Stomach (tissue), 8 donors: Measurements from ENCODE around the gene ACP2. TPM values are rescaled to one million over a fixed set of nuclear protein-coding genes. Genes with fewer than 3 reads are reported as not detected.

Experiments used
- polyA plus RNA-seq, 3 donors: library from polyadenylated mRNA; stranded (reverse); fragments of 200-250 nt; gene quantifications; one replicate each; pipeline ENCODE4 v1.2.3, GENCODE V29; 2013
- total RNA-seq, 5 donors: library from RNA; depleted of rRNA; stranded (reverse); fragments of >200 nt; gene quantifications; one replicate each; pipeline versions ENCODE4 v1.1.0 to v1.2.3, GENCODE V29; 2014 to 2016
- donor health status: healthy with polysubstance abuse.
- donor health status: Bipolar disorder and iron deficiency.
- donor health status: healthy.

ACP2 gene
- total and polyA plus RNA-seq, 8 donors: 10.8 to 147 (median 28.0) TPM

Other genes with a start within 250 kb of the ACP2 start
- 100 to 1,000 TPM in 3 of 5 donors, 10 to 100 TPM in 2; 85.8 to 398 (median 121) TPM for gene ARFGAP2, start 71.9 kb downstream of the ACP2 start, total RNA-seq
- 10 to 100 TPM; 45.8 to 69.7 (median 54.7) TPM for gene ARFGAP2, start 71.9 kb downstream of the ACP2 start, polyA plus RNA-seq
- 10 to 100 TPM in 3 of 5 donors, 1 to 10 TPM in 2; 6.4 to 38.4 (median 21.3) TPM for gene PACSIN3, start 62.4 kb downstream of the ACP2 start, total RNA-seq
- 10 to 100 TPM; 19.6 to 59.0 (median 30.8) TPM for gene PACSIN3, start 62.4 kb downstream of the ACP2 start, polyA plus RNA-seq
- gene DDB2, start 33.8 kb downstream of the ACP2 start, total RNA-seq: 10 to 100 TPM; 16.3 to 63.0 (median 26.7) TPM
- 10 to 100 TPM; 18.2 to 64.6 (median 35.0) TPM for gene DDB2, start 33.8 kb downstream of the ACP2 start, polyA plus RNA-seq
- 10 to 100 TPM; 20.0 to 94.5 (median 36.6) TPM for gene NR1H3, start 9.2 kb upstream of the ACP2 start, total RNA-seq
- gene NR1H3, start 9.2 kb upstream of the ACP2 start, polyA plus RNA-seq: 100 to 1,000 TPM in 1 of 3 donors, 10 to 100 TPM in 2; 31.3 to 100 (median 47.2) TPM
- gene MADD, start 21.3 kb upstream of the ACP2 start, total RNA-seq: 100 to 1,000 TPM in 1 of 5 donors, 10 to 100 TPM in 4; 38.9 to 131 (median 54.0) TPM
- gene MADD, start 21.3 kb upstream of the ACP2 start, polyA plus RNA-seq: 10 to 100 TPM; 13.6 to 14.7 (median 14.2) TPM
- gene MYBPC3, start 103.9 kb upstream of the ACP2 start, total RNA-seq: 10 to 100 TPM in 1 of 5 donors, under 1 TPM in 2, not detected in 2; 0.72 to 15.6 (median 0.73) TPM
- gene MYBPC3, start 103.9 kb upstream of the ACP2 start, polyA plus RNA-seq: 1 to 10 TPM; 1.0 to 3.4 (median 2.1) TPM
- 1 to 10 TPM; 2.6 to 8.4 (median 7.0) TPM for gene SPI1, start 129.7 kb upstream of the ACP2 start, total RNA-seq
- gene SPI1, start 129.7 kb upstream of the ACP2 start, polyA plus RNA-seq: 10 to 100 TPM in 2 of 3 donors, 1 to 10 TPM in 1; 8.2 to 24.3 (median 15.3) TPM
- 100 to 1,000 TPM in 1 of 5 donors, 10 to 100 TPM in 3, 1 to 10 TPM in 1; 7.0 to 158 (median 24.8) TPM for gene SLC39A13, start 159.8 kb upstream of the ACP2 start, total RNA-seq
- 10 to 100 TPM; 21.7 to 33.6 (median 27.1) TPM for gene SLC39A13, start 159.8 kb upstream of the ACP2 start, polyA plus RNA-seq
- 100 to 1,000 TPM in 2 of 5 donors, 10 to 100 TPM in 2, 1 to 10 TPM in 1; 8.1 to 147 (median 65.9) TPM for gene PSMC3, start 177.6 kb upstream of the ACP2 start, total RNA-seq
- gene PSMC3, start 177.6 kb upstream of the ACP2 start, polyA plus RNA-seq: 100 to 1,000 TPM; 143 to 175 (median 145) TPM
- gene RAPSN, start 200.3 kb upstream of the ACP2 start, total RNA-seq: 1 to 10 TPM in 2 of 5 donors, not detected in 3; 1.1 to 1.2 TPM
- gene RAPSN, start 200.3 kb upstream of the ACP2 start, polyA plus RNA-seq: under 1 TPM in 1 of 3 donors, not detected in 2; 0.20 TPM